Prostate gland (tissue), 2 donors: Measurements from ENCODE around the gene PPM1L. TPM values are rescaled to one million over a fixed set of nuclear protein-coding genes. Genes with fewer than 3 reads are reported as not detected.

ENCODE experiments used
- DNase-seq: peaks from one replicate; pipeline ENCODE4 v3.0.0-alpha.2; 2019; ENCODE audit warnings: low spot score
- H3K27ac ChIP-seq, 2 donors: fragments of 200-600 bp; sonication (generic); 2 replicates each; pipeline ENCODE4 v1.5.1; 2017 to 2019
- H3K27me3 ChIP-seq: fragments of 200-600 bp; sonication (generic); replicated peaks from 2 replicates; pipeline ENCODE4 v1.5.1; 2019; ENCODE audit not compliant: insufficient read depth
- H3K36me3 ChIP-seq, 2 donors: fragments of 200-600 bp; sonication (generic); 1 replicate in 1 of 2; 2 replicates in 1 of 2; pipeline versions ENCODE4 v1.5.1 to v1.8.1; 2017 to 2019
- H3K4me1 ChIP-seq: fragments of 200-600 bp; sonication (generic); replicated peaks from 2 replicates; pipeline ENCODE4 v1.5.1; 2019
- H3K4me3 ChIP-seq, 2 donors: fragments of 200-600 bp; sonication (generic); 2 replicates each; pipeline ENCODE4 v1.5.1; 2017 to 2019
- H3K9me3 ChIP-seq: fragments of 200-600 bp; sonication (generic); 2 replicates; pipeline ENCODE4 v1.5.1; 2017
- CTCF ChIP-seq, 4 experiments: fragments of 200-600 bp in 2 of 4; fragments of 450-650 bp in 2 of 4; sonication (generic) in 2 of 4; IDR thresholded peaks; 1 replicate in 3 of 4; 2 replicates in 1 of 4; pipeline ENCODE4 v1.5.1; 2016 to 2019; ENCODE audit warnings: antibody characterized with exemption in 4 of 4, mild to moderate bottlenecking in 2 of 4, moderate library complexity in 2 of 4
- POLR2A ChIP-seq: fragments of 450-650 bp; IDR thresholded peaks from one replicate; pipeline ENCODE4 v1.6.1; 2016; ENCODE audit warnings: antibody characterized with exemption, mild to moderate bottlenecking
- POLR2AphosphoS5 ChIP-seq: sonication (generic); formaldehyde crosslinking; IDR thresholded peaks from one replicate; pipeline ENCODE4 v1.6.1; 2017; ENCODE audit warnings: antibody characterized with exemption
- WGBS: methylation state at CpG from one replicate; pipeline ENCODE4 v1.1.5; 2018; 5-methylcytosine and 5-hydroxymethylcytosine counted together
- intact Hi-C: fragments of 100-400 bp; cut with DNase I; formaldehyde crosslinking; loops from one replicate; pipeline ENCODE4 v1.14.2; 2022
- total RNA-seq, 2 donors: library from RNA; depleted of rRNA; stranded (reverse); fragments of >200 nt; gene quantifications; one replicate each; pipeline ENCODE4 v1.1.0, GENCODE V29; 2016

Gene PPM1L
- total RNA-seq, 2 donors from 2014 or later: 23.6 to 27.0 TPM

GRCh38 chr3:160990446-160990845 lies 234.4 kb downstream of the PPM1L start:
- DNase-seq: no peak
- WGBS: 91% methylated on average over 2 of the region's 2 CpGs
- no peaks in the 10 kb centered on the region for H3K36me3 ChIP-seq

GRCh38 chr3:160992712-160993111 lies 236.7 kb downstream of the PPM1L start:
- Histone ChIP-seq H3K36me3 (no peaks in the 10 kb centered on the region), H3K4me1 (no peaks in the 10 kb centered on the region), H3K27me3 (no peaks in the 10 kb centered on the region), H3K4me3 (no peak overlapping the region), H3K9me3 (no peaks in the 10 kb centered on the region), H3K27ac (no peak overlapping the region)
- DNase-seq: no peak
- no peak for TF ChIP-seq POLR2AphosphoS5
- no peak for TF ChIP-seq CTCF (IDR thresholded peaks at IDR 0.05)
- no peak for TF ChIP-seq POLR2A
- intact Hi-C loops: no loop called here
- WGBS: 97% methylated on average over 3 of the region's 3 CpGs

More at GRCh38 chr3:160990446-160990845, 234.4 kb downstream of the PPM1L start:
- intact Hi-C loops: no loop called here
- TF ChIP-seq POLR2AphosphoS5: no peak
- no peak for TF ChIP-seq CTCF (IDR thresholded peaks at IDR 0.05)
- no peak for TF ChIP-seq POLR2A
- no peaks in the 10 kb centered on the region for H3K27me3 ChIP-seq
- no peaks in the 10 kb centered on the region for H3K4me1 ChIP-seq
- no peak overlapping the region for H3K27ac ChIP-seq
- H3K9me3 ChIP-seq: no peaks in the 10 kb centered on the region
- H3K4me3 ChIP-seq: no peak overlapping the region

GRCh38 chr3:160996811-160997210 lies 240.8 kb downstream of the PPM1L start:
- H3K36me3 ChIP-seq: no peaks in the 10 kb centered on the region
- no peak overlapping the region for H3K27ac ChIP-seq
- TF ChIP-seq POLR2A: no peak
- no peak for TF ChIP-seq POLR2AphosphoS5
- TF ChIP-seq CTCF (IDR thresholded peaks at IDR 0.05): no peak
- intact Hi-C loops: no loop called here
- no peak for DNase-seq
- H3K9me3 ChIP-seq: no peaks in the 10 kb centered on the region
- H3K4me3 ChIP-seq: no peak overlapping the region
- H3K27me3 ChIP-seq: no peaks in the 10 kb centered on the region
- no peaks in the 10 kb centered on the region for H3K4me1 ChIP-seq

GRCh38 chr3:160998581-160998980 lies 242.6 kb downstream of the PPM1L start:
- no peaks in the 10 kb centered on the region for H3K27me3 ChIP-seq
- H3K36me3 ChIP-seq: no peaks in the 10 kb centered on the region
- H3K4me3 ChIP-seq: no peak overlapping the region
- WGBS: 97% methylated on average over 1 of the region's 1 CpG
- H3K9me3 ChIP-seq: no peaks in the 10 kb centered on the region
- intact Hi-C loops: no loop called here
- no peaks in the 10 kb centered on the region for H3K4me1 ChIP-seq
- no peak for DNase-seq
- TF ChIP-seq POLR2AphosphoS5 (no peak), POLR2A (no peak), CTCF (IDR thresholded peaks at IDR 0.05) (no peak)
- no peak overlapping the region for H3K27ac ChIP-seq

- Histone ChIP-seq H3K9me3 (no peaks in the 10 kb centered on the region), H3K27ac (no peak overlapping the region), H3K36me3 (no peaks in the 10 kb centered on the region), H3K4me1 (no peaks in the 10 kb centered on the region), H3K27me3 (no peaks in the 10 kb centered on the region), H3K4me3 (no peak overlapping the region)
- WGBS: 86% methylated on average over 5 of the region's 5 CpGs
- TF ChIP-seq POLR2A: no peak
- no peak for TF ChIP-seq POLR2AphosphoS5
- TF ChIP-seq CTCF (IDR thresholded peaks at IDR 0.05): no peak
- intact Hi-C loops: no loop called here
- no peak for DNase-seq
These were observed 243.2 kb downstream of the PPM1L start for GRCh38 chr3:160999274-160999673.
